ENCODE results near the gene LINS1. TPM values are rescaled to one million over a fixed set of nuclear protein-coding genes. Genes with fewer than 3 reads are reported as not detected.

Gene LINS1
- total RNA-seq, 1 experiment from 2014 or later, result 17.3 TPM

- CTCF ChIA-PET, result no interaction called here
- intact Hi-C loops (cut with micrococcal nuclease; ENCODE audit: unreplicated experiment), result no loop called here
- POLR2A ChIA-PET (ENCODE audit: low non-redundant PET), result no interaction called here
- no peak overlapping the region for H3K4me3 ChIP-seq (ENCODE audit: low read depth, low read length, poor library complexity, severe bottlenecking)
- no peak overlapping the region for H3K27ac ChIP-seq (ENCODE audit: low read depth, low read length, poor library complexity, severe bottlenecking)
- BruUV-seq (replicated peaks), result no TSS peak
- TF ChIP-seq CTCF (conservative IDR thresholded peaks at IDR 0.05; ENCODE audit: low read depth, low read length) (no peak), EZH2 (IDR thresholded peaks at IDR 0.05; ENCODE audit: borderline replicate concordance, low read depth, low read length, poor library complexity, severe bottlenecking) (no peak)
- no peaks in the 10 kb centered on the region for H3K36me3 ChIP-seq (ENCODE audit: insufficient read depth, low read length, poor library complexity, severe bottlenecking)
- DNase-seq (ENCODE audit: low spot score), result no peak
- H3K9me3 ChIP-seq (ENCODE audit: low read depth, low read length, poor library complexity, severe bottlenecking), result no peaks in the 10 kb centered on the region
- no peaks in the 10 kb centered on the region for H3K4me1 ChIP-seq (ENCODE audit: insufficient read depth, low read length, poor library complexity, severe bottlenecking)
- peaks cover 14% of the 10 kb centered on the region for H3K27me3 ChIP-seq (replicated peaks; ENCODE audit: insufficient read depth, low read depth, low read length, poor library complexity)
Measured at GRCh38 chr15:100525436-100525835, 76.5 kb downstream of the LINS1 start.

GRCh38 chr15:100524326-100524725 lies 77.7 kb downstream of the LINS1 start:
- DNase-seq (ENCODE audit: low spot score), result no peak
- TF ChIP-seq EZH2 (IDR thresholded peaks at IDR 0.05; ENCODE audit: borderline replicate concordance, low read depth, low read length, poor library complexity, severe bottlenecking), result no peak
- no peak for TF ChIP-seq CTCF (conservative IDR thresholded peaks at IDR 0.05; ENCODE audit: low read depth, low read length)
- Histone ChIP-seq H3K36me3 (ENCODE audit: insufficient read depth, low read length, poor library complexity, severe bottlenecking) (no peaks in the 10 kb centered on the region), H3K9me3 (ENCODE audit: low read depth, low read length, poor library complexity, severe bottlenecking) (no peaks in the 10 kb centered on the region), H3K4me3 (ENCODE audit: low read depth, low read length, poor library complexity, severe bottlenecking) (no peak overlapping the region), H3K27me3 (replicated peaks; ENCODE audit: insufficient read depth, low read depth, low read length, poor library complexity) (peaks cover 3% of the 10 kb centered on the region), H3K4me1 (ENCODE audit: insufficient read depth, low read length, poor library complexity, severe bottlenecking) (no peaks in the 10 kb centered on the region), H3K27ac (ENCODE audit: low read depth, low read length, poor library complexity, severe bottlenecking) (no peak overlapping the region)
- intact Hi-C loops (cut with micrococcal nuclease; ENCODE audit: unreplicated experiment), result no loop called here
- POLR2A ChIA-PET (ENCODE audit: low non-redundant PET), result no interaction called here
- no TSS peak for BruUV-seq (replicated peaks)
- CTCF ChIA-PET, result no interaction called here

GRCh38 chr15:100521907-100522306 lies 80.1 kb downstream of the LINS1 start:
- H3K27me3 ChIP-seq (replicated peaks; ENCODE audit: insufficient read depth, low read depth, low read length, poor library complexity), result no peaks in the 10 kb centered on the region
- CTCF ChIA-PET, result no interaction called here
- POLR2A ChIA-PET (ENCODE audit: low non-redundant PET), result no interaction called here
- intact Hi-C loops (cut with micrococcal nuclease; ENCODE audit: unreplicated experiment), result no loop called here
- no peak overlapping the region for H3K27ac ChIP-seq (ENCODE audit: low read depth, low read length, poor library complexity, severe bottlenecking)
- no peaks in the 10 kb centered on the region for H3K9me3 ChIP-seq (ENCODE audit: low read depth, low read length, poor library complexity, severe bottlenecking)
- no peaks in the 10 kb centered on the region for H3K36me3 ChIP-seq (ENCODE audit: insufficient read depth, low read length, poor library complexity, severe bottlenecking)
- TF ChIP-seq CTCF (conservative IDR thresholded peaks at IDR 0.05; ENCODE audit: low read depth, low read length) (no peak), EZH2 (IDR thresholded peaks at IDR 0.05; ENCODE audit: borderline replicate concordance, low read depth, low read length, poor library complexity, severe bottlenecking) (no peak)
- no TSS peak for BruUV-seq (replicated peaks)
- no peaks in the 10 kb centered on the region for H3K4me1 ChIP-seq (ENCODE audit: insufficient read depth, low read length, poor library complexity, severe bottlenecking)
- DNase-seq (ENCODE audit: low spot score), result no peak
- no peak overlapping the region for H3K4me3 ChIP-seq (ENCODE audit: low read depth, low read length, poor library complexity, severe bottlenecking)
